ENCODE measurements around the gene L3MBTL1. TPM values are rescaled to one million over a fixed set of nuclear protein-coding genes. Genes with fewer than 3 reads are reported as not detected.
"Not testable (repeated sequence)": the region's sequence is repeated elsewhere in the genome, so short reads cannot be mapped to it uniquely, and the experiment has no call there.

The L3MBTL1 gene
- total RNA-seq, 2 donors from 2014 or later, result 38.4 to 57.6 TPM

GRCh38 chr20:43495388-43495787 is 12.1 kb upstream of the L3MBTL1 start:
- Mint-ChIP-seq H3K9me3 (no peaks in the 10 kb centered on the region), H3K4me3 (no peak overlapping the region), H3K36me3 (ENCODE audit: low read depth) (no peaks in the 10 kb centered on the region), H3K27ac (no peak overlapping the region), H3K27me3 (ENCODE audit: insufficient read depth) (peaks cover 5% of the 10 kb centered on the region), H3K4me1 (no peaks in the 10 kb centered on the region)
- Histone ChIP-seq H3K9ac (ENCODE audit: extremely low read depth, low read length, poor library complexity, severe bottlenecking) (no peak overlapping the region), H3K36me3 (ENCODE audit: control insufficient read depth, insufficient read depth, low read length) (no peaks in the 10 kb centered on the region), H3K9me3 (ENCODE audit: control insufficient read depth, low read length) (no peaks in the 10 kb centered on the region), H3K4me1 (ENCODE audit: control insufficient read depth, insufficient read depth, low read length) (no peaks in the 10 kb centered on the region), H3K27ac (ENCODE audit: low read depth, low read length) (no peak overlapping the region), H3K4me3 (ENCODE audit: low read length) (no peak overlapping the region), H3K27me3 (ENCODE audit: control insufficient read depth, insufficient read depth, low read length, poor library complexity, severe bottlenecking) (no peaks in the 10 kb centered on the region)
- no peak for TF ChIP-seq CTCF (conservative IDR thresholded peaks at IDR 0.05)
- 91 to 100% methylated on average over 1 to 2 of the region's 2 CpGs for WGBS, 2 experiments (ENCODE audit: insufficient coverage in 1 of 2, insufficient read length in 1 of 2)
- no peak for DNase-seq

GRCh38 chr20:43502021-43502420 is 5.5 kb upstream of the L3MBTL1 start:
- DNase-seq; H3K4me1 Mint-ChIP-seq; H3K36me3 Mint-ChIP-seq (ENCODE audit: low read depth); H3K9me3 ChIP-seq (ENCODE audit: control insufficient read depth, low read length); H3K4me3 ChIP-seq (ENCODE audit: low read length); H3K4me3 Mint-ChIP-seq; H3K4me1 ChIP-seq (ENCODE audit: control insufficient read depth, insufficient read depth, low read length); H3K9ac ChIP-seq (ENCODE audit: extremely low read depth, low read length, poor library complexity, severe bottlenecking); H3K27ac ChIP-seq (ENCODE audit: low read depth, low read length); H3K9me3 Mint-ChIP-seq; H3K36me3 ChIP-seq (ENCODE audit: control insufficient read depth, insufficient read depth, low read length); H3K27ac Mint-ChIP-seq: not testable (repeated sequence)
- 92% methylated on average over 7 of the region's 8 CpGs; no CpG with 5 or more reads in 1 of the 2 experiments for WGBS, 2 experiments (ENCODE audit: insufficient coverage in 1 of 2, insufficient read length in 1 of 2)
- peaks cover 25% of the 10 kb centered on the region for H3K27me3 ChIP-seq (ENCODE audit: control insufficient read depth, insufficient read depth, low read length, poor library complexity, severe bottlenecking)
- peaks cover 48% of the 10 kb centered on the region for H3K27me3 Mint-ChIP-seq (ENCODE audit: insufficient read depth)

GRCh38 chr20:43506238-43506637 is 1.3 kb upstream of the L3MBTL1 start:
- Histone ChIP-seq H3K9ac (ENCODE audit: extremely low read depth, low read length, poor library complexity, severe bottlenecking) (no peak overlapping the region), H3K36me3 (ENCODE audit: control insufficient read depth, insufficient read depth, low read length) (no peaks in the 10 kb centered on the region), H3K4me1 (ENCODE audit: control insufficient read depth, insufficient read depth, low read length) (no peaks in the 10 kb centered on the region), H3K27me3 (ENCODE audit: control insufficient read depth, insufficient read depth, low read length, poor library complexity, severe bottlenecking) (peaks cover 29% of the 10 kb centered on the region), H3K4me3 (ENCODE audit: low read length) (no peak overlapping the region), H3K9me3 (ENCODE audit: control insufficient read depth, low read length) (no peaks in the 10 kb centered on the region), H3K27ac (ENCODE audit: low read depth, low read length) (no peak overlapping the region)
- no peak for DNase-seq
- H3K36me3 Mint-ChIP-seq (ENCODE audit: low read depth), result no peaks in the 10 kb centered on the region
- peaks cover 49% of the 10 kb centered on the region for H3K27me3 Mint-ChIP-seq (ENCODE audit: insufficient read depth)
- no peak overlapping the region for H3K27ac Mint-ChIP-seq
- H3K4me1 Mint-ChIP-seq, result peaks cover 2% of the 10 kb centered on the region
- TF ChIP-seq CTCF (conservative IDR thresholded peaks at IDR 0.05), result no peak
- no peak overlapping the region for H3K4me3 Mint-ChIP-seq
- H3K9me3 Mint-ChIP-seq, result no peaks in the 10 kb centered on the region
- 93 to 96% methylated on average over 6 to 7 of the region's 7 CpGs for WGBS, 2 experiments (ENCODE audit: insufficient coverage in 1 of 2, insufficient read length in 1 of 2)

GRCh38 chr20:43508106-43508505 is 609 bp downstream of the L3MBTL1 start:
- H3K36me3 Mint-ChIP-seq (ENCODE audit: low read depth), result no peaks in the 10 kb centered on the region
- peaks cover 29% of the 10 kb centered on the region for H3K27me3 ChIP-seq (ENCODE audit: control insufficient read depth, insufficient read depth, low read length, poor library complexity, severe bottlenecking)
- H3K27me3 Mint-ChIP-seq (ENCODE audit: insufficient read depth), result peaks cover 38% of the 10 kb centered on the region
- DNase-seq, result peak; percentile 78
- H3K9ac ChIP-seq (ENCODE audit: extremely low read depth, low read length, poor library complexity, severe bottlenecking), result peak overlapping the region; percentile 36
- no peaks in the 10 kb centered on the region for H3K9me3 ChIP-seq (ENCODE audit: control insufficient read depth, low read length)
- no peak for TF ChIP-seq CTCF (conservative IDR thresholded peaks at IDR 0.05)
- H3K27ac Mint-ChIP-seq, result no peak overlapping the region
- peak overlapping the region; percentile 65 for H3K4me3 Mint-ChIP-seq
- WGBS, 2 experiments (ENCODE audit: insufficient coverage in 1 of 2, insufficient read length in 1 of 2), result 16 to 53% methylated on average over 3 to 22 of the region's 22 CpGs
- H3K9me3 Mint-ChIP-seq, result no peaks in the 10 kb centered on the region
- peak overlapping the region; percentile 84 for H3K4me3 ChIP-seq (ENCODE audit: low read length)
- H3K36me3 ChIP-seq (ENCODE audit: control insufficient read depth, insufficient read depth, low read length), result no peaks in the 10 kb centered on the region
- H3K4me1 ChIP-seq (ENCODE audit: control insufficient read depth, insufficient read depth, low read length), result no peaks in the 10 kb centered on the region
- no peak overlapping the region for H3K27ac ChIP-seq (ENCODE audit: low read depth, low read length)
- H3K4me1 Mint-ChIP-seq, result peaks cover 2% of the 10 kb centered on the region

Measured in endodermal cell (in vitro differentiated cells).